GM23248 (cell line): Measurements from ENCODE around the gene PPOX. TPM values are rescaled to one million over a fixed set of nuclear protein-coding genes. Genes with fewer than 3 reads are reported as not detected.

Experiments used
- DNase-seq: peaks from one replicate; pipeline ENCODE4 v3.0.0-alpha.2; 2015
- H2AFZ ChIP-seq: fragments of 200-600 bp; sonication (generic); 2 replicates; pipeline ENCODE4 v1.6.1; 2016; ENCODE audit warnings: antibody characterized with exemption
- H3F3A ChIP-seq: fragments of 200-600 bp; sonication (generic); 2 replicates; pipeline ENCODE4 v1.6.1; 2016; ENCODE audit warnings: mild to moderate bottlenecking, antibody characterized with exemption, mixed run types; ENCODE audit not compliant: insufficient read depth
- H3K27ac ChIP-seq: fragments of 200-600 bp; sonication (generic); 2 replicates; pipeline ENCODE4 v1.5.1; 2016; ENCODE audit warnings: mild to moderate bottlenecking
- H3K27me3 ChIP-seq: fragments of 200-600 bp; sonication (generic); replicated peaks from 2 replicates; pipeline ENCODE4 v1.6.1; 2016; ENCODE audit warnings: mild to moderate bottlenecking; ENCODE audit not compliant: insufficient read depth
- H3K36me3 ChIP-seq: fragments of 200-600 bp; sonication (generic); 2 replicates; pipeline ENCODE4 v1.6.1; 2016; ENCODE audit warnings: low read depth, mild to moderate bottlenecking
- H3K4me1 ChIP-seq: fragments of 200-600 bp; sonication (generic); 2 replicates; pipeline ENCODE4 v1.6.1; 2016; ENCODE audit warnings: mild to moderate bottlenecking; ENCODE audit not compliant: insufficient read depth
- H3K4me2 ChIP-seq: fragments of 200-600 bp; sonication (generic); one replicate; pipeline ENCODE4 v1.6.1; 2016; ENCODE audit warnings: mild to moderate bottlenecking; ENCODE audit not compliant: unreplicated experiment
- H3K4me3 ChIP-seq: fragments of 200-600 bp; sonication (generic); 2 replicates; pipeline ENCODE4 v1.5.1; 2016; ENCODE audit warnings: mild to moderate bottlenecking
- H3K79me2 ChIP-seq: fragments of 200-600 bp; sonication (generic); 2 replicates; pipeline ENCODE4 v1.6.1; 2016; ENCODE audit warnings: mild to moderate bottlenecking; ENCODE audit not compliant: insufficient read depth
- H3K9ac ChIP-seq: fragments of 200-600 bp; sonication (generic); 2 replicates; pipeline ENCODE4 v1.6.1; 2016; ENCODE audit warnings: mild to moderate bottlenecking
- H3K9me2 ChIP-seq: fragments of 200-600 bp; sonication (generic); 2 replicates; pipeline ENCODE4 v1.6.1; 2016; ENCODE audit warnings: mixed run types, mild to moderate bottlenecking, moderate library complexity; ENCODE audit not compliant: insufficient read depth
- H3K9me3 ChIP-seq: fragments of 200-600 bp; sonication (generic); one replicate; pipeline ENCODE4 v1.6.1; 2017; ENCODE audit warnings: low read depth
- H4K20me1 ChIP-seq: fragments of 200-600 bp; sonication (generic); 2 replicates; pipeline ENCODE4 v1.6.0; 2016; ENCODE audit not compliant: insufficient read depth
- EZH2 ChIP-seq: fragments of 200-600 bp; sonication (generic); IDR thresholded peaks from 2 replicates; pipeline ENCODE4 v1.6.1; 2018; ENCODE audit warnings: antibody characterized with exemption, mild to moderate bottlenecking; ENCODE audit not compliant: insufficient read depth, poor library complexity, severe bottlenecking
- EZH2phosphoT487 ChIP-seq: fragments of 200-600 bp; sonication (generic); IDR thresholded peaks from 2 replicates; pipeline ENCODE4 v1.6.1; 2018; ENCODE audit warnings: antibody characterized with exemption, moderate library complexity, mild to moderate bottlenecking, low read depth; ENCODE audit not compliant: insufficient read depth
- WGBS, 2 experiments: methylation state at CpG; one replicate each; pipeline ENCODE4 v1.1.6; 2015 to 2017; ENCODE audit warnings: low lambda C conversion rate in 2 of 2, low coverage in 1 of 2; ENCODE audit errors: missing lambda C conversion rate in 2 of 2; 5-methylcytosine and 5-hydroxymethylcytosine counted together
- in situ Hi-C: fragments of 300-500 bp; cut with MboI; formaldehyde crosslinking; loops from 2 replicates; pipeline ENCODE4 v1.15.0; 2020
- polyA plus RNA-seq: library from polyadenylated mRNA; unstranded; fragments of >200 nt; fragmentation: Nextera tagmentation; extraction: Ambion mirVana; gene quantifications from 2 replicates; pipeline ENCODE4 v1.2.1, GENCODE V29; 2016
- total RNA-seq: library from RNA; depleted of rRNA; stranded (reverse); fragments of >200 nt; shearing (Covaris generic); gene quantifications from 2 replicates; pipeline ENCODE4 v1.2.3, GENCODE V29; 2014

Gene PPOX
- total and polyA plus RNA-seq, 2 experiments from 2014 or later: 18.8 to 21.5 TPM

GRCh38 chr1:161132410-161133219, 33.6 kb upstream of the PPOX start, which contains the start of gene DEDD:
Gene DEDD, minus strand, starts transcription at chr1:161132667. Its CDS starts 8,205 bp downstream, at chr1:161124462.
- H3K27ac ChIP-seq: peak within 1 kb of the TSS; percentile 88
- H3K36me3 ChIP-seq: peaks cover 18% of the 10 kb centered on the region
- peaks cover 15% of the 10 kb centered on the region for H3F3A ChIP-seq
- peak within 1 kb of the TSS; percentile 93 for H2AFZ ChIP-seq
- peaks cover 21% of the 10 kb centered on the region for H3K4me1 ChIP-seq
- peak within 1 kb of the TSS; percentile 86 for H3K4me2 ChIP-seq
- H3K27me3 ChIP-seq: no peaks in the 10 kb centered on the region
- TF ChIP-seq EZH2 (no peak), EZH2phosphoT487 (no peak)
- no peaks in the 10 kb centered on the region for H3K9me2 ChIP-seq
- peak within 1 kb of the TSS; percentile 91 for H3K9ac ChIP-seq
- H3K79me2 ChIP-seq: peaks cover 92% of the 10 kb centered on the region
- H3K9me3 ChIP-seq: no peaks in the 10 kb centered on the region
- no peaks in the 10 kb centered on the region for H4K20me1 ChIP-seq
- WGBS, 2 experiments: 0 to 2% methylated on average over 30 to 68 of the region's 68 CpGs
- DNase-seq: peak; percentile 97
- in situ Hi-C loops: no loop called here
- H3K4me3 ChIP-seq: peak within 1 kb of the TSS; percentile 98

GRCh38 chr1:161133220-161133740, 32.9 kb upstream of the PPOX start:
- Histone ChIP-seq H3K4me1 (peaks cover 21% of the 10 kb centered on the region), H3K9ac (peak overlapping the region; percentile 91), H3K27ac (peak overlapping the region; percentile 88), H3K36me3 (peaks cover 13% of the 10 kb centered on the region), H3K79me2 (peaks cover 86% of the 10 kb centered on the region), H3K27me3 (no peaks in the 10 kb centered on the region), H3K9me3 (no peaks in the 10 kb centered on the region), H2AFZ (peak overlapping the region; percentile 93), H3K9me2 (no peaks in the 10 kb centered on the region), H4K20me1 (no peaks in the 10 kb centered on the region), H3K4me3 (peak overlapping the region; percentile 98), H3K4me2 (peak overlapping the region; percentile 86), H3F3A (peaks cover 21% of the 10 kb centered on the region)
- DNase-seq: peak; percentile 37
- TF ChIP-seq EZH2 (no peak), EZH2phosphoT487 (no peak)
- WGBS, 2 experiments: 5 to 7% methylated on average over 11 of the region's 11 CpGs
- in situ Hi-C loops: no loop called here

- Histone ChIP-seq H3K27me3 (no peaks in the 10 kb centered on the region), H3K4me2 (no peak overlapping the region), H3K36me3 (no peaks in the 10 kb centered on the region), H2AFZ (no peak overlapping the region), H3K4me1 (peaks cover 11% of the 10 kb centered on the region; the same call in 1 of the 2 replicates), H3K27ac (no peak overlapping the region), H3K79me2 (peaks cover 45% of the 10 kb centered on the region), H3K9me3 (no peaks in the 10 kb centered on the region), H3K9ac (no peak overlapping the region), H3K4me3 (no peak overlapping the region), H4K20me1 (no peaks in the 10 kb centered on the region), H3F3A (peaks cover 25% of the 10 kb centered on the region), H3K9me2 (no peaks in the 10 kb centered on the region)
- in situ Hi-C loops: no loop called here
- 92 to 95% methylated on average over 3 of the region's 3 CpGs for WGBS, 2 experiments
- TF ChIP-seq EZH2phosphoT487 (no peak), EZH2 (no peak)
- DNase-seq: no peak
Measured at GRCh38 chr1:161137881-161138280, 28.3 kb upstream of the PPOX start.

- H2AFZ ChIP-seq: no peak overlapping the region
- no peak for TF ChIP-seq EZH2
- no peak overlapping the region for H3K27ac ChIP-seq
- DNase-seq: no peak
- WGBS, 2 experiments: 100% methylated on average over 1 of the region's 1 CpG
- H3K36me3 ChIP-seq: no peaks in the 10 kb centered on the region
- H3K4me2 ChIP-seq: no peak overlapping the region
- peaks cover 11% of the 10 kb centered on the region; the same call in 1 of the 2 replicates for H3K4me1 ChIP-seq
- peaks cover 39% of the 10 kb centered on the region for H3K79me2 ChIP-seq
- peaks cover 20% of the 10 kb centered on the region for H3F3A ChIP-seq
- H3K9me3 ChIP-seq: no peaks in the 10 kb centered on the region
- H3K4me3 ChIP-seq: no peak overlapping the region
- no peaks in the 10 kb centered on the region for H3K27me3 ChIP-seq
- no peaks in the 10 kb centered on the region for H4K20me1 ChIP-seq
- in situ Hi-C loops: no loop called here
- no peaks in the 10 kb centered on the region for H3K9me2 ChIP-seq
- H3K9ac ChIP-seq: no peak overlapping the region
Measured at GRCh38 chr1:161138431-161138830, 27.8 kb upstream of the PPOX start.
